ENCODE results near the gene DPP4.

GRCh38 chr2:161972232-161972631 lies 101.8 kb downstream of the DPP4 start:
- no peak for TF ChIP-seq CTCF (IDR thresholded peaks at IDR 0.05)
- no peak for TF ChIP-seq POLR2A (IDR thresholded peaks at IDR 0.05)
